Measurements from ENCODE around the gene VTA1. TPM values are rescaled to one million over a fixed set of nuclear protein-coding genes. Genes with fewer than 3 reads are reported as not detected.

Gene VTA1
- total and polyA plus RNA-seq, 2 of the 13 experiments (the other 11 are each of a cell fraction or from before 2014, with no cell fraction given): 70.7 to 89.1 TPM

- TF ChIP-seq ZHX1 (CRISPR knock-in tag; IDR thresholded peaks at IDR 0.05; ENCODE audit: low read depth) (no peak), NFYC (CRISPR knock-in tag; IDR thresholded peaks at IDR 0.05) (no peak), ZNF354B (CRISPR knock-in tag; IDR thresholded peaks at IDR 0.05) (no peak), ZSCAN5A (CRISPR knock-in tag; IDR thresholded peaks at IDR 0.05; ENCODE audit: borderline replicate concordance) (no peak), HMGXB4 (CRISPR knock-in tag; IDR thresholded peaks at IDR 0.05; ENCODE audit: borderline replicate concordance in 1 of 2, low read depth in 1 of 2) (0 out of 4 replicates have a peak, but pooled peaks of 1 of the 2 experiments have one; percentile 39), TFDP1 (CRISPR knock-in tag; IDR thresholded peaks at IDR 0.05; ENCODE audit: borderline replicate concordance) (no peak), ARID2 (CRISPR knock-in tag; IDR thresholded peaks at IDR 0.05; ENCODE audit: borderline replicate concordance) (no peak), FOXJ3 (CRISPR knock-in tag; IDR thresholded peaks at IDR 0.05; ENCODE audit: borderline replicate concordance) (no peak), FOXK1 (CRISPR knock-in tag; IDR thresholded peaks at IDR 0.05; ENCODE audit: borderline replicate concordance, low read depth) (no peak), CTCF (CRISPR knock-in tag; IDR thresholded peaks at IDR 0.05) (peak; percentile 94), ARHGAP35 (CRISPR knock-in tag; IDR thresholded peaks at IDR 0.05; ENCODE audit: borderline replicate concordance) (no peak), TCF7 (IDR thresholded peaks at IDR 0.05; ENCODE audit: low read depth) (no peak), ZNF101 (CRISPR knock-in tag; IDR thresholded peaks at IDR 0.05; ENCODE audit: borderline replicate concordance, low read depth) (no peak), TCF12 (IDR thresholded peaks at IDR 0.05) (no peak), TCF12 (CRISPR knock-in tag; IDR thresholded peaks at IDR 0.05) (no peak), FOXC1 (CRISPR knock-in tag; IDR thresholded peaks at IDR 0.05; ENCODE audit: borderline replicate concordance) (no peak), MEF2D (CRISPR knock-in tag; IDR thresholded peaks at IDR 0.05) (no peak), BRD4 (CRISPR knock-in tag; IDR thresholded peaks at IDR 0.05) (no peak), KLF12 (CRISPR knock-in tag; IDR thresholded peaks at IDR 0.05; ENCODE audit: borderline replicate concordance) (no peak), CREB1 (IDR thresholded peaks at IDR 0.05) (no peak), CREB1 (CRISPR knock-in tag; IDR thresholded peaks at IDR 0.05) (no peak)
Measured at GRCh38 chr6:142207265-142207877, 60.3 kb downstream of the VTA1 start (continued).

Data from HepG2 (cell line).